ENCODE results near the gene RNF138.
A peak's percentile ranks its signal among the peaks of the same experiment; 100 is the strongest.

The RNF138 gene

DNA sequence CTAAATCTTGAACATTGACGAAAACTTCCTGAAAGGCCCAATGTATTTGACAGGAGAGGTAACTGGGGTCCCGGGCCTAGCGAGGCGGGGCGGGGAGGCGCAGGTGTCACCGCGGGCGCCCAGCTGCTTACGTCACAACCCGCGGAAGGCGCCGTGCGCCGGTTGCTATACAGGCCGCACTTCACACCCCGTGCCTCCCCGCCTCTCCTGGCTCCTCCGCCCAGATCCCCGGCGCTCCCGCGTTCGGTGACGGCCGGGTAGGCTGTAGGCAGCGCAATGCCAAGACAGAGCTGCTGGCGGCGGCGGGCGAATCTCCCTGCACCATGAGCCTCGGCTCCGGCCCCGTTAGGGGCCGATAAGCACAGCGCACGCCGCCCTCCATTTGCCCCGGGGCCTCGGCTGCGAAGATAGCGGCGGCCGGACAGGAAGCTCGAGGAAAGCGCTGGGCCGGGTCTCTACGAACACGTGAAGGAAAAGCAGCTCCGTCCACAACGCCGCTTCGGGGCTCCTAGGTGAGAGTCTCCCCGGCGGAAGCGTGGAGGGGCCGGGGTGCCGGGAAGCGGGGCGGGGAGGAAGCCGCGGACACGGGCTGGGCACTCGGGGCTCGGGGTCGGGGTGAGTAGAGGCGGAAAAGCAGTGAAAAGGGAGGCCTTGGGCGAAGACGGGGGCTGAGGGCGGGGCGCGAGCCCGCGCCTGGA is at the start of gene RNF138:
TSS of gene RNF138 (plus strand) at position 151 of the 698 bp plus-strand sequence. CDS start 903 bp downstream, outside the sequence.
- no peaks in the 10 kb centered on the region for H3K9me3 Mint-ChIP-seq
- no peaks in the 10 kb centered on the region for H3K27me3 Mint-ChIP-seq
- DNase-seq = peak; percentile 85 to 92
- peak; percentile 78 for ATAC-seq
- peaks cover 44% of the 10 kb centered on the region for H3K4me1 Mint-ChIP-seq
- peak within 1 kb of the TSS; percentile 90 to 99 for H3K4me3 Mint-ChIP-seq
- H3K27ac Mint-ChIP-seq = peak within 1 kb of the TSS; percentile 97 to 99

DNA sequence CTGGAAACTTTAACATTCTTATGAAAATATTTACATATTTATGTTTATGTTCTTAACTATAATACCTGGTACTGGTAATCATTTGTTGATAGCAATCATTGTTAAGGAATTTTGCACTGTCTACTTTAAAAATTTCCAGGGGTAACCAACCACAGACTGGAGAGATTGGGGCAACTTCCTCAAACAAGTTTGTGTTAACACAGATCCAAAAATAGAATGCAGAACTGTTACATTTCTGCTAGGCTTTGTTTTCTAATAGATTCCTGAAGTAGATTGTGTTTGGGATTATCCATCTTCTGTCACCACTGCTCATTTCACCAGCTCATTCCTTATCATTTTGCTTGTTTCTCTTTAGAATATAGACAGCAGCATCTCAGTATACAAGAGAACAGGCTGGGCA is 49.3 kb upstream of the RNF138 start:
- no peak for DNase-seq
- H3K27me3 Mint-ChIP-seq = no peaks in the 10 kb centered on the region
- peaks cover 30% of the 10 kb centered on the region for H3K4me1 Mint-ChIP-seq
- ATAC-seq = no peak
- H3K27ac Mint-ChIP-seq = peak overlapping the region in 1 of 2 donors; percentile 19
- peaks cover 0 to 4% of the 10 kb centered on the region in 2 donors for H3K9me3 Mint-ChIP-seq
- peak overlapping the region in 1 of 2 donors; percentile 22 for H3K4me3 Mint-ChIP-seq

GRCh38 chr18:32048507-32049091 is 43.1 kb upstream of the RNF138 start:
- Mint-ChIP-seq H3K27me3 (no peaks in the 10 kb centered on the region), H3K9me3 (no peaks in the 10 kb centered on the region), H3K4me3 (peak overlapping the region; percentile 21 to 34), H3K27ac (peak overlapping the region; percentile 67 to 69), H3K4me1 (peaks cover 31% of the 10 kb centered on the region)
- peak; percentile 80 for ATAC-seq
- DNase-seq = no peak

DNA sequence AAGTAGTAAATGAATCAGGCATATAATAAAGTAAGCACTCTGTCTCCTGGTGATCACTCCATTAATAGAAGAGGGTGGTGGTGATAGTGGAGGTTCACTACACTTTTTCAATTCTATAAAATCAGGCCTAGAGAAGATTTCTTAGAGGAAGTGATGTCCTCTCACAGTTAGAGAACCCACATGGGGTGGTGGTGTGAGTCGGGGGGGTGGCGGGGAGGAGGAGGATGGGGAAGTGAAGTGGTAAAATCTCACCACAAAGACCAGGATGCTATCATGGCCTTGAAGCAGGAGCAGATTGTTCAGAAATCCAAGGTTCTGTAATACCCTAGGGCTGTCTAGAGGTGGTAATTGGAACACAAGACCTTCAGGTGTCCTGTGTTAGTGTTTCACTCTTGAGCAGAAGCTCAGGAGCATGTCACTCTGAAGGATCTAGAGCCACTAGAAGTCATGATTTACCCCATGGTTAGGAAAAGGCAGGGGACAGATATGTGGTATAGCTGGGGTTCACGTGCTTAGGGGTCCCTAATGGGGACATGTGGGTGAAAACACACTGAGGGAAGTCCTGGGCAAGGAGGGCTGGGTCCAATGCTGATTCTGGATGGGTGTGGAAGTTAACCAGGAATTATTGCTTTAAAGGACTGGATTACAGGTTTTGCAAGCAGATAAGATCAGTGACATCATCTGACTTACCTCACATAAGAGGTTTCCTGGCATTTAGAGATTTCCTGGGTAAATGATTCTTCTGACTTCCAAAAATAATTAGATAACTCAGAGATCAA is 42.1 kb upstream of the RNF138 start:
- no peaks in the 10 kb centered on the region for H3K27me3 Mint-ChIP-seq
- ATAC-seq (peak; percentile 74), DNase-seq (no peak)
- H3K4me3 Mint-ChIP-seq = peak overlapping the region; percentile 43 to 61
- peaks cover 31% of the 10 kb centered on the region for H3K4me1 Mint-ChIP-seq
- no peaks in the 10 kb centered on the region for H3K9me3 Mint-ChIP-seq
- H3K27ac Mint-ChIP-seq = peak overlapping the region; percentile 67 to 89

DNA sequence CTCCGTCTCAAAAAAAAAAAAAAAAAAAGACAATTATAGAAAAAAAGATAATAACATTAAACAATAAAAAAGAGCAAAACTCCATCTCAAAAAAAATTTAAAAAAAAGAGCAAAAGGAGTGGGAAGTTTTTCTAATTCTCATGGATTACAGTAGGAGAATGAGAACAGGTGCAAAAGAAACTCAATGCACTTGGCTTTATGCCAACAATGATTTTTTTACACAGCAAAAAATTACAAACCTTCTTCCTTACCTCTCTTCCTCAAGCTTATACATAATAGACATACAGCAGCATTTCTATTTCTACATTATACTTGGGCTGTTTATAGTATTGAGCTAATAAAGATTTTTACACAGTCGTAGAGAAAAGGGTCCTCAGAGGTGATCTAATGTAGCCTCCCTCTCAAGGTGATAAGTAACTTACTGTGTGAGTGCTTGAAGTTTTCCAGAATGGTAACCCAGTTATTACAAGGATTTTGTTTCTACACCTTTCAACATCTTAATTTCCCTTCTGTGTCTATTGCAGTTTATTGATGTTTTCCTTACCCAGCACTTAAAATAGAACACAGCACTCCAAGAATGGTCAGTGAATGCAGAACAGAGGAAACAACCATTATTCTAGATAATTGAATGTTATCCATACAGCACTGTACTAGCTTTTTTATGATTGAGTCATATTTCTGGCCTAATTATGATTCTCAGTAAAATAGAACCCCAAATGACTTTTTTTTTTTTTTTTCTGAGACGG is 34.9 kb upstream of the RNF138 start:
- Mint-ChIP-seq H3K27ac (no peak overlapping the region), H3K4me1 (peaks cover 27% of the 10 kb centered on the region), H3K9me3 (no peaks in the 10 kb centered on the region), H3K4me3 (no peak overlapping the region), H3K27me3 (no peaks in the 10 kb centered on the region)
- DNase-seq (no peak), ATAC-seq (no peak)

DNA sequence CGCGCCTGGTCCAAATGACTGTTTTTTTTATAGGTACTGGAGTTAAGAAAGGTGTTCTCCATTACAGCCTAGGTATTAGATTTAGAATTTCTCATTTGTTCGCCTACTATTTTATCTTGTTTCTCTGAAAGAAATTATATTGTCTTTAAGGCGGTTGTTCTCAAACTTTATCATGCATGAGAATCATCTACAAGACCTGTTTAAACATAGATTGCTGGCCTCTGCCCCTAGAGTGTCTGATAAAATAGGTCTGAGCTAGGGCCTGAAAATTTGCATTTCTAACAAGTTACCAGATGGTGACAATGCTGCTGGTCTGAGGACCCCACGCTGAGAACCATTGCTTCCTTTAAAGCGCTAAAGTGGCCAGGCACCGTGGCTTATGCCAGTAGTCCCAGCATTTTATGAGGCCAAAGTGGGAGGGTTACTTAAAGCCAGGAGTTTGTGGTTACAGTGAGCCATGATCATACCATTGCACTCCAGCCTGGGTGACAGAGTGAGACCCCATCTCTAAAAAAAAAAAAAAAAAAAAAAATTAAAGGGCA is 34.0 kb upstream of the RNF138 start:
- H3K4me1 Mint-ChIP-seq = peaks cover 27% of the 10 kb centered on the region
- H3K9me3 Mint-ChIP-seq = no peaks in the 10 kb centered on the region

DNA sequence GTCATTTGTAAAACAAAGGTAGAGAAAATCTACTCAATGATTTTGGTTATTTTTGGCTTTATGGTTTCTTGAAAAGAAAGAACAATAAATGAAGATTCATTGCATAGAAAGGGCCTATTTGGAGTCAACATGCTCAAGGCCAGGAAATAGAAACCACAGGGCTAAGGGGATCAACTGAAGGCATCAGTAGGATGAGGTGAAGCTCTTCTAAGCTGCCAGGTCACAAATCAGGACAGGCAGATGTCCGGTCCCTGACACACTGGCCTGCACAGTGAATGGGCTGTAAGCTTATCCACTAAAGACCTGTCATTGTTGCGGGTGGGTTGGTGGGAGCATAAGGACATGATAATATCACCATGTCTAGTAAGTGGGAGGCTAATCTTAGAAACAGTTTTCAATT is 31.6 kb upstream of the RNF138 start:
- no peaks in the 10 kb centered on the region for H3K27me3 Mint-ChIP-seq
- H3K27ac Mint-ChIP-seq = no peak overlapping the region
- no peak overlapping the region for H3K4me3 Mint-ChIP-seq
- no peak for ATAC-seq
- DNase-seq = no peak
- H3K9me3 Mint-ChIP-seq = no peaks in the 10 kb centered on the region
- peaks cover 26% of the 10 kb centered on the region for H3K4me1 Mint-ChIP-seq

More for the DNA sequence above, 34.0 kb upstream of the RNF138 start:
- DNase-seq = no peak
- ATAC-seq = no peak
- Mint-ChIP-seq H3K4me3 (no peak overlapping the region), H3K27ac (peak overlapping the region in 1 of 2 donors; percentile 12), H3K27me3 (no peaks in the 10 kb centered on the region)

GRCh38 chr18:32067375-32068167 is 24.1 kb upstream of the RNF138 start:
- DNase-seq (no peak), ATAC-seq (no peak)
- Mint-ChIP-seq H3K4me3 (no peak overlapping the region), H3K4me1 (no peaks in the 10 kb centered on the region), H3K9me3 (no peaks in the 10 kb centered on the region), H3K27ac (peak overlapping the region in 1 of 2 donors; percentile 69), H3K27me3 (no peaks in the 10 kb centered on the region)

DNA sequence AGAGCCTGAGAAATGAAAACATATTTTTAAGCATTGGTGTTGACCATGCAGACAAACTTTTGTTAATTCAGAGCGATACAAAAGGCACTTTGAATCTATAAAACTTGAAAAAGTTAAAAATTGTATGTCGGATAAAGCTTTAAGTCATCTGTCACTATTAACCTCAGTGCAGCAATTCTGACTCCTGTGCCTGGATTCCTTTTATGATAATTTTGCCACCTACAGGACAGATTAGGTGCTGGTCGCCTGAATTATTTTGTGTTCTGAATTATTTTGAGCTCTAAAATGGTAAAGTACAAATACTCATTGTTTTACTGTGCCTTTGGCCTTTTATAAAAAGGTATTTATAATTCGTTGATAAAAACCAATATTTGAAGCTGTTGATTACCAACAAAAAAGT is 19.4 kb upstream of the RNF138 start:
- Mint-ChIP-seq H3K27me3 (no peaks in the 10 kb centered on the region), H3K4me3 (no peak overlapping the region), H3K4me1 (peaks cover 6% of the 10 kb centered on the region), H3K27ac (no peak overlapping the region), H3K9me3 (no peaks in the 10 kb centered on the region)
- ATAC-seq = peak; percentile 73
- DNase-seq = no peak

DNA sequence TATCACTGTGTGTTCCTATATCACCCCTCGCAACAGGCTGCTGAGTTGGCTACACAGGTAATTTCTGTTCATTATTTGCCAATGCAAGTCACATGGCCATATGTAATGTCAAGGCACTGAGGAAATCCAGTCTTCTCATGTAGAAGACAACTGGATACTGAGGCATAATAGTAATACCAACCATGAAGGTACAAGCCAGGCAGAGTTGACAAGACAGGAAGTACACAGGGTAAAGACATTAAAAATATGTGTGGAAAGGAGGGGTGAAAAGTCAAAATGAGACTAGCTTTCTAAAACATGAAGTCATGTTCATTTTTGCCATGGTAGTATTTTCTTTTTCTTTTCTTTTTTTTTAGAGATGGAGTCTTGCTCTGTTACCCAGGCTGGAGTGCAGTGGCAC is 17.5 kb upstream of the RNF138 start:
- ATAC-seq (no peak), DNase-seq (no peak)
- H3K27me3 Mint-ChIP-seq = no peaks in the 10 kb centered on the region
- no peak overlapping the region for H3K27ac Mint-ChIP-seq
- peaks cover 6% of the 10 kb centered on the region for H3K4me1 Mint-ChIP-seq
- H3K9me3 Mint-ChIP-seq = no peaks in the 10 kb centered on the region
- H3K4me3 Mint-ChIP-seq = no peak overlapping the region

DNA sequence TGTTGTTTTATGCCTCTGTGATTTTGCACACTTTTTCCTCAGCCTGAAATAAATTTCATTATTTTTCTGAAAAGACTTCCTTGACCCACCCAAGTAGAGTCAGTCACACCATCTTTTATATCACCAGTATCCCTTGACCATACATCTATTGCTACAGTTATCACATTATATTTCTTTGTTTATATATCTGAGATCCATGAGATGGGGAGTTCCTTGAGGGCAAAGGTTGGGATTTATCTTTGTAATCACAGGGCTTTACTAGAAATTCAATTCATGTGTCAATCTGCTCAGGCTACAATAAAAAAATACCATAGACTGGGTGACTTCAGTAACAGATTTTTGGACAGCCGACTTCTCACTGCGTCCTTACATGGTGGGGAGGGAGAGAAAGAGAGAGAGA is 12.8 kb upstream of the RNF138 start:
- Mint-ChIP-seq H3K4me1 (peaks cover 10% of the 10 kb centered on the region), H3K9me3 (no peaks in the 10 kb centered on the region), H3K27me3 (no peaks in the 10 kb centered on the region), H3K4me3 (no peak overlapping the region), H3K27ac (no peak overlapping the region)
- ATAC-seq = no peak
- DNase-seq = no peak

GRCh38 chr18:32081881-32082280 is 9.8 kb upstream of the RNF138 start:
- H3K27me3 Mint-ChIP-seq = no peaks in the 10 kb centered on the region
- H3K27ac Mint-ChIP-seq = no peak overlapping the region
- DNase-seq = no peak
- H3K9me3 Mint-ChIP-seq = no peaks in the 10 kb centered on the region
- no peak overlapping the region for H3K4me3 Mint-ChIP-seq
- H3K4me1 Mint-ChIP-seq = peaks cover 32% of the 10 kb centered on the region
- no peak for ATAC-seq

- DNase-seq (no peak), ATAC-seq (no peak)
- Mint-ChIP-seq H3K27me3 (no peaks in the 10 kb centered on the region), H3K9me3 (no peaks in the 10 kb centered on the region), H3K27ac (no peak overlapping the region), H3K4me1 (peaks cover 40% of the 10 kb centered on the region), H3K4me3 (no peak overlapping the region)
These were observed 7.9 kb upstream of the RNF138 start for GRCh38 chr18:32083781-32084180.

GRCh38 chr18:32086881-32087280 is 4.8 kb upstream of the RNF138 start:
- peaks cover 40% of the 10 kb centered on the region for H3K4me1 Mint-ChIP-seq
- H3K27ac Mint-ChIP-seq = no peak overlapping the region
- no peak for DNase-seq
- no peak for ATAC-seq
- H3K4me3 Mint-ChIP-seq = no peak overlapping the region
- no peaks in the 10 kb centered on the region for H3K9me3 Mint-ChIP-seq
- no peaks in the 10 kb centered on the region for H3K27me3 Mint-ChIP-seq

All from stimulated activated naive CD8-positive, alpha-beta T cell treated with anti-CD3 and anti-CD28 coated beads, Interleukin-15, amount 100 ng/mL, for 72 hours (primary cell).